Measurements from ENCODE around the gene AEBP1.
A peak's percentile ranks its signal among the peaks of the same experiment; 100 is the strongest.

GRCh38 chr7:44073664-44074348, 30.3 kb upstream of the AEBP1 start:
- TF ChIP-seq CTCF (IDR thresholded peaks at IDR 0.05; ENCODE audit: insufficient read depth, low read length) (no peak), POLR2AphosphoS5 (IDR thresholded peaks at IDR 0.05; ENCODE audit: low read depth) (peak; percentile 68), REST (IDR thresholded peaks at IDR 0.05; ENCODE audit: insufficient replicate concordance, low read depth) (no peak), SPI1 (IDR thresholded peaks at IDR 0.05; ENCODE audit: borderline replicate concordance, low read depth) (peak; percentile 82), GABPA (IDR thresholded peaks at IDR 0.05; ENCODE audit: low read depth) (no peak)

Measured in HL-60 (cell line).